ENCODE results near the gene KRTAP19-6.

KRTAP19-6 gene

DNA sequence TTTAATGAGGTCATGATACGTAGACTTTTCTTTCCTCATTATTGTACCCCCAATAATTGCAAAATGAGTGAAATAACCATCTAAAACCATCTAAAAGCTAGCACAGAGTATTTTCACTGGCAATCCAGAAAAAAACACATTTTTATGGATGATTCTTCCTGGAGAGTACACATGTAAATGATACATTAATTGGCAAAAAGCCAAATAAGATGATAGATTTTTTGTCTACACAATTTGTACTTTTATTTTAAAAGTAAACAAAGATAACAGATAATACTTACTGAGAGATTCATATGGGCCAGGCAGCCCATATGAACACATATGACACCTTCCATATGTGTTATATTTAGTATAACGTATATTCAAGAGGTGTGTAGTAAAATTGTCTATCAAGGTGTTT is 22.0 kb upstream of the KRTAP19-6 start:
- Histone ChIP-seq H3K4me3 (ENCODE audit: low read length) (no peak overlapping the region), H4K20me1 (ENCODE audit: control insufficient read depth, insufficient read depth, low read depth, low read length) (no peaks in the 10 kb centered on the region), H3K79me2 (ENCODE audit: control insufficient read depth, low read length) (no peaks in the 10 kb centered on the region), H3K4me2 (ENCODE audit: low read length) (no peak overlapping the region), H3K9me3 (ENCODE audit: control insufficient read depth, insufficient read depth, low read length) (no peaks in the 10 kb centered on the region), H3K27ac (ENCODE audit: low read depth, low read length) (no peak overlapping the region), H3F3A (ENCODE audit: control insufficient read depth, insufficient read depth) (no peaks in the 10 kb centered on the region), H3K9me2 (replicated peaks; ENCODE audit: control insufficient read depth, low read length) (no peaks in the 10 kb centered on the region), H3K36me3 (ENCODE audit: control insufficient read depth, low read length) (no peaks in the 10 kb centered on the region), H3K27me3 (ENCODE audit: control insufficient read depth, low read length) (no peaks in the 10 kb centered on the region), H3K4me1 (ENCODE audit: control insufficient read depth, low read length) (no peaks in the 10 kb centered on the region)
- no peak for TF ChIP-seq EZH2phosphoT487 (IDR thresholded peaks at IDR 0.05; ENCODE audit: borderline replicate concordance, low read length)
- TF ChIP-seq, protein P1, sequence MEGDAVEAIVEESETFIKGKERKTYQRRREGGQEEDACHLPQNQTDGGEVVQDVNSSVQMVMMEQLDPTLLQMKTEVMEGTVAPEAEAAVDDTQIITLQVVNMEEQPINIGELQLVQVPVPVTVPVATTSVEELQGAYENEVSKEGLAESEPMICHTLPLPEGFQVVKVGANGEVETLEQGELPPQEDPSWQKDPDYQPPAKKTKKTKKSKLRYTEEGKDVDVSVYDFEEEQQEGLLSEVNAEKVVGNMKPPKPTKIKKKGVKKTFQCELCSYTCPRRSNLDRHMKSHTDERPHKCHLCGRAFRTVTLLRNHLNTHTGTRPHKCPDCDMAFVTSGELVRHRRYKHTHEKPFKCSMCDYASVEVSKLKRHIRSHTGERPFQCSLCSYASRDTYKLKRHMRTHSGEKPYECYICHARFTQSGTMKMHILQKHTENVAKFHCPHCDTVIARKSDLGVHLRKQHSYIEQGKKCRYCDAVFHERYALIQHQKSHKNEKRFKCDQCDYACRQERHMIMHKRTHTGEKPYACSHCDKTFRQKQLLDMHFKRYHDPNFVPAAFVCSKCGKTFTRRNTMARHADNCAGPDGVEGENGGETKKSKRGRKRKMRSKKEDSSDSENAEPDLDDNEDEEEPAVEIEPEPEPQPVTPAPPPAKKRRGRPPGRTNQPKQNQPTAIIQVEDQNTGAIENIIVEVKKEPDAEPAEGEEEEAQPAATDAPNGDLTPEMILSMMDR (IDR thresholded peaks at IDR 0.05; ENCODE audit: low read depth, low read length, poor library complexity, severe bottlenecking): no peak

DNA sequence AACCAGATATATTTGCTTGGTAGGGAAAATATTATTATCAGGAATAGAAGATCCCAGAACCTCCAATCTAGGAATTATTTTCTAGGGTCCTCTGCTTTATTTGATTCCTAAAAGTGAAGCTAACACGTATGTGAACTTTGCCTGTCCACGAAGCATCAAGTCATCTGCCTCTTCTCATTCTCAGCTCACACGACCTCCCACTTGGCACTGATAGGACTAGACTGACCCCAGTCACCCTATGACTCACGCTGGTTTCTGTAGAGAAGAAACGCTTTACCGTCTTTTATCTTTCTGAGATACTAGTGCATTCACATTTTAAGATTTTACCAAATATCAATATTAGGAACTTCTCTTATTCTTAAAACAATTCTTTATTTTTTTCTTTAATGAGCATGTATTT is 21.4 kb upstream of the KRTAP19-6 start:
- no peaks in the 10 kb centered on the region for H3K36me3 ChIP-seq (ENCODE audit: control insufficient read depth, low read length)
- H4K20me1 ChIP-seq (ENCODE audit: control insufficient read depth, insufficient read depth, low read depth, low read length): no peaks in the 10 kb centered on the region
- TF ChIP-seq, protein P1 (IDR thresholded peaks at IDR 0.05; ENCODE audit: low read depth, low read length, poor library complexity, severe bottlenecking): no peak
- TF ChIP-seq EZH2phosphoT487 (IDR thresholded peaks at IDR 0.05; ENCODE audit: borderline replicate concordance, low read length): no peak
- H3K9me2 ChIP-seq (replicated peaks; ENCODE audit: control insufficient read depth, low read length): no peaks in the 10 kb centered on the region
- H3K9me3 ChIP-seq (ENCODE audit: control insufficient read depth, insufficient read depth, low read length): no peaks in the 10 kb centered on the region
- H3F3A ChIP-seq (ENCODE audit: control insufficient read depth, insufficient read depth): no peaks in the 10 kb centered on the region
- no peaks in the 10 kb centered on the region for H3K79me2 ChIP-seq (ENCODE audit: control insufficient read depth, low read length)
- no peaks in the 10 kb centered on the region for H3K4me1 ChIP-seq (ENCODE audit: control insufficient read depth, low read length)
- H3K4me3 ChIP-seq (ENCODE audit: low read length): no peak overlapping the region
- H3K27ac ChIP-seq (ENCODE audit: low read depth, low read length): no peak overlapping the region
- H3K27me3 ChIP-seq (ENCODE audit: control insufficient read depth, low read length): no peaks in the 10 kb centered on the region
- no peak overlapping the region for H3K4me2 ChIP-seq (ENCODE audit: low read length)

DNA sequence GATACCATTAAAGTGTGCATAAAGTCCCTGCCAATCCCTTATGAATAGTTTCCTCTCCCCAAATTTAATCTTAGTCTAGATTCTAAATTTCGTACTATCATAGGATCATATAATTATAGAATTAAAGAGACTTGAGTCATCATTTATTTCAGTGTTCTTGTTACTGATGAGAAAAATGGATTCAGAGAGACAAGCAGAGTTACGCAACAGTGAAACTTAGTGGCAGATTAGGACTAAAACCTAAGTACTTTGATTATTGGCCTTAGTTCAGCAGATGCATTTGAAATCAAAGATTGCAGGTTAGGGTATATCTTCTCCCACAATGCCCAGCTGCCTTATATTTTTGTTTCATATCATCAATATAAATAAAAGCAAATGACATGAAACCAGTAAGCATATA is 20.3 kb upstream of the KRTAP19-6 start:
- H3K9me2 ChIP-seq (replicated peaks; ENCODE audit: control insufficient read depth, low read length): no peaks in the 10 kb centered on the region
- H3K79me2 ChIP-seq (ENCODE audit: control insufficient read depth, low read length): no peaks in the 10 kb centered on the region
- TF ChIP-seq EZH2phosphoT487 (IDR thresholded peaks at IDR 0.05; ENCODE audit: borderline replicate concordance, low read length): no peak
- TF ChIP-seq, protein P1 (IDR thresholded peaks at IDR 0.05; ENCODE audit: low read depth, low read length, poor library complexity, severe bottlenecking): no peak
- H3K27me3 ChIP-seq (ENCODE audit: control insufficient read depth, low read length): no peaks in the 10 kb centered on the region
- no peaks in the 10 kb centered on the region for H3K36me3 ChIP-seq (ENCODE audit: control insufficient read depth, low read length)
- no peaks in the 10 kb centered on the region for H4K20me1 ChIP-seq (ENCODE audit: control insufficient read depth, insufficient read depth, low read depth, low read length)
- no peak overlapping the region for H3K4me2 ChIP-seq (ENCODE audit: low read length)
- H3K27ac ChIP-seq (ENCODE audit: low read depth, low read length): no peak overlapping the region
- H3K9me3 ChIP-seq (ENCODE audit: control insufficient read depth, insufficient read depth, low read length): no peaks in the 10 kb centered on the region
- H3K4me3 ChIP-seq (ENCODE audit: low read length): no peak overlapping the region
- no peaks in the 10 kb centered on the region for H3F3A ChIP-seq (ENCODE audit: control insufficient read depth, insufficient read depth)
- H3K4me1 ChIP-seq (ENCODE audit: control insufficient read depth, low read length): no peaks in the 10 kb centered on the region
